Brain microvascular endothelial cell (primary cell): ENCODE results near the gene ZBED6.

Experiments
- DNase-seq: peaks from one replicate; pipeline ENCODE4 v3.0.0-alpha.2; 2020
- H3K27ac ChIP-seq: fragments of 250-450 bp; sonication (Bioruptor Pico); 2 replicates; pipeline ENCODE4 v1.5.1; 2020; ENCODE audit warnings: mild to moderate bottlenecking, moderate library complexity
- H3K27me3 ChIP-seq: fragments of 250-450 bp; sonication (Bioruptor Pico); replicated peaks from 2 replicates; pipeline ENCODE4 v1.5.1; 2020; ENCODE audit warnings: mild to moderate bottlenecking
- H3K36me3 ChIP-seq: fragments of 250-450 bp; sonication (Bioruptor Pico); replicated peaks from 2 replicates; pipeline ENCODE4 v1.5.1; 2020; ENCODE audit warnings: mild to moderate bottlenecking
- H3K4me3 ChIP-seq: 2 replicates; pipeline ENCODE4 v1.5.1; 2011; ENCODE audit warnings: low read depth, mild to moderate bottlenecking, control low read depth, low read length, moderate library complexity
- in situ Hi-C: cut with HindIII; loops from 2 replicates; pipeline ENCODE4 v1.10.0; 2017; ENCODE audit warnings: low sequenced_read_pairs, low pct_ligation_motif_present
- TF ChIP-seq, protein P1 (sequence below): IDR thresholded peaks from 2 replicates; pipeline ENCODE4 v1.5.1; 2011; ENCODE audit warnings: low read depth, mild to moderate bottlenecking, moderate library complexity, low read length, control low read depth, inconsistent platforms; ENCODE audit errors: missing control alignments

The ZBED6 gene

DNA sequence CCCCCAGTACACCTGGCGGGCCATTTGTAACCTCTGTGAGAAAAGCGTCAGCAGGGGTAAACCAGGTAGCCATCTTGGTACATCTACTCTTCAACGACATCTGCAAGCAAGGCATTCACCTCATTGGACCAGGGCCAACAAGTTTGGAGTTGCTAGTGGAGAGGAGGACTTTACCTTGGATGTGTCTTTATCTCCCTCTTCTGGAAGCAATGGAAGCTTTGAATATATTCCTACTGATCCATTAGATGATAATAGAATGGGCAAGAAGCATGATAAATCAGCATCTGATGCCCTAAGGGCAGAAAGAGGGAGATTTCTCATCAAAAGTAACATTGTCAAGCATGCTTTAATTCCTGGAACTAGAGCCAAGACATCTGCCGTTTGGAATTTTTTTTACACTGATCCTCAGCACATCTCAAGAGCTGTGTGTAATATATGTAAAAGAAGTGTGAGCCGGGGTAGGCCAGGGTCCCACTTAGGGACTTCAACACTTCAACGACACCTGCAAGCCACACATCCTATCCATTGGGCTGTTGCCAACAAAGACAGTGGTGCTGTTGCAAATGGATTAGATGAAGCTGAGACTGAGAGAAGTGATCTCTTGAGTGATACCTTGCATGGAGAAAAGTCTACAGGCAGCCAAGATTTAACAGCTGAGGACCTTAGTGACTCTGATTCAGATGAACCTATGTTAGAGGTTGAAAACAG is 2.7 kb downstream of the ZBED6 start:
- no peak overlapping the region for H3K27ac ChIP-seq
- H3K4me3 ChIP-seq, result no peak overlapping the region
- TF ChIP-seq, protein P1, sequence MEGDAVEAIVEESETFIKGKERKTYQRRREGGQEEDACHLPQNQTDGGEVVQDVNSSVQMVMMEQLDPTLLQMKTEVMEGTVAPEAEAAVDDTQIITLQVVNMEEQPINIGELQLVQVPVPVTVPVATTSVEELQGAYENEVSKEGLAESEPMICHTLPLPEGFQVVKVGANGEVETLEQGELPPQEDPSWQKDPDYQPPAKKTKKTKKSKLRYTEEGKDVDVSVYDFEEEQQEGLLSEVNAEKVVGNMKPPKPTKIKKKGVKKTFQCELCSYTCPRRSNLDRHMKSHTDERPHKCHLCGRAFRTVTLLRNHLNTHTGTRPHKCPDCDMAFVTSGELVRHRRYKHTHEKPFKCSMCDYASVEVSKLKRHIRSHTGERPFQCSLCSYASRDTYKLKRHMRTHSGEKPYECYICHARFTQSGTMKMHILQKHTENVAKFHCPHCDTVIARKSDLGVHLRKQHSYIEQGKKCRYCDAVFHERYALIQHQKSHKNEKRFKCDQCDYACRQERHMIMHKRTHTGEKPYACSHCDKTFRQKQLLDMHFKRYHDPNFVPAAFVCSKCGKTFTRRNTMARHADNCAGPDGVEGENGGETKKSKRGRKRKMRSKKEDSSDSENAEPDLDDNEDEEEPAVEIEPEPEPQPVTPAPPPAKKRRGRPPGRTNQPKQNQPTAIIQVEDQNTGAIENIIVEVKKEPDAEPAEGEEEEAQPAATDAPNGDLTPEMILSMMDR, result no peak
- peaks cover 25% of the 10 kb centered on the region for H3K36me3 ChIP-seq
- no peak for DNase-seq
- in situ Hi-C loops, result no loop called here
- H3K27me3 ChIP-seq, result no peaks in the 10 kb centered on the region

- in situ Hi-C loops, result no loop called here
- Histone ChIP-seq H3K27ac (no peak overlapping the region), H3K36me3 (peaks cover 31% of the 10 kb centered on the region), H3K27me3 (no peaks in the 10 kb centered on the region), H3K4me3 (no peak overlapping the region)
- TF ChIP-seq, protein P1, result no peak
- no peak for DNase-seq
These were observed 3.7 kb downstream of the ZBED6 start for GRCh38 chr1:203799157-203799556.

GRCh38 chr1:203799971-203800370 is 4.5 kb downstream of the ZBED6 start:
- Histone ChIP-seq H3K27me3 (no peaks in the 10 kb centered on the region), H3K36me3 (peaks cover 31% of the 10 kb centered on the region), H3K27ac (no peak overlapping the region), H3K4me3 (no peak overlapping the region)
- TF ChIP-seq, protein P1, result no peak
- in situ Hi-C loops, result no loop called here
- no peak for DNase-seq

DNA sequence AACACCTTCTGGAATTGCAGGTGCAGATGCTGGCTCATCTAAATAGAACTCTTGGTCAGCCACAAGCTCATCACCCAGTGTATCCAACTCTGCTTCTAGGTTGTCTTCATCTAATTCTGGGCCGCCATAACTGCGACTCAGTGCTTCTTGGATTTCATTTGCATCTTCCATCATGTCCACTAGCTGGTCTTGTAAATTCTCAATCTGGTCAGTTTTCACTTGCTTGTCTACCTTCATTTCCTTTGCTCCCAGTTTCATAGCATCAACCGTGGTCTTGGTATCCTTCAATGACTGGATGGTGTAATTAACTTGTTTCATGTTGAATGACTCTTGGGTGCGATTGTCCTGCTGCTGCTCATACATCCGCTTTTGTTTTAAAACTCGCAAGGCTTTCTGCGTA is 10.3 kb downstream of the ZBED6 start:
- no peaks in the 10 kb centered on the region for H3K27me3 ChIP-seq
- H3K27ac ChIP-seq, result no peak overlapping the region
- no peak for DNase-seq
- no peak overlapping the region for H3K4me3 ChIP-seq
- peaks cover 27% of the 10 kb centered on the region for H3K36me3 ChIP-seq
- TF ChIP-seq, protein P1, result no peak
- in situ Hi-C loops, result no loop called here

DNA sequence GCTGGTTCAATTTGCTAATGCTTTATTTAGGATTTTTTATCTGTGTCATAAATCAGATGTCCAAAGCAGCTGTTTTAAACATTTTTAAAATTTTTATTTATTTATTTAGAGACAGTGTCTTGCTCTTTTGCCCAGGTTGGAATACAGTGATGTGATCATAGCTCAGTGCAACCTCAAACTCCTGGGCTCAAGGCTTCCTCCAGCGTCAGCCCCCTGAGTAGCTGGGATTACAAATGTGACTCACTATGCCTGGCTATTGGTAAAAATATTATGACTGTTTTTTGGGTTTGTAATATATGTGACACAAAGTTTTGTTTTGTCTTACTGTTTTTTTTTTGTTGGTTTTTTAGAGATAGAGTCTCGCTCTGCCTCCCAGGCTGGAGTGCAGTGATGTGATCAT is 11.8 kb downstream of the ZBED6 start:
- Histone ChIP-seq H3K4me3 (no peak overlapping the region), H3K27me3 (no peaks in the 10 kb centered on the region), H3K27ac (peak overlapping the region; percentile 60), H3K36me3 (peaks cover 28% of the 10 kb centered on the region)
- DNase-seq, result peak; percentile 76
- TF ChIP-seq, protein P1, result no peak
- in situ Hi-C loops, result no loop called here
